HG03066 (cell line): ENCODE data around the gene SLC48A1.

Source experiments
- ATAC-seq: cut with Tn5 transposase; IDR thresholded peaks from one replicate; pipeline ENCODE4 v1.9.1; 2021; ENCODE audit warnings: low read depth; ENCODE audit not compliant: unreplicated experiment

Gene SLC48A1

DNA sequence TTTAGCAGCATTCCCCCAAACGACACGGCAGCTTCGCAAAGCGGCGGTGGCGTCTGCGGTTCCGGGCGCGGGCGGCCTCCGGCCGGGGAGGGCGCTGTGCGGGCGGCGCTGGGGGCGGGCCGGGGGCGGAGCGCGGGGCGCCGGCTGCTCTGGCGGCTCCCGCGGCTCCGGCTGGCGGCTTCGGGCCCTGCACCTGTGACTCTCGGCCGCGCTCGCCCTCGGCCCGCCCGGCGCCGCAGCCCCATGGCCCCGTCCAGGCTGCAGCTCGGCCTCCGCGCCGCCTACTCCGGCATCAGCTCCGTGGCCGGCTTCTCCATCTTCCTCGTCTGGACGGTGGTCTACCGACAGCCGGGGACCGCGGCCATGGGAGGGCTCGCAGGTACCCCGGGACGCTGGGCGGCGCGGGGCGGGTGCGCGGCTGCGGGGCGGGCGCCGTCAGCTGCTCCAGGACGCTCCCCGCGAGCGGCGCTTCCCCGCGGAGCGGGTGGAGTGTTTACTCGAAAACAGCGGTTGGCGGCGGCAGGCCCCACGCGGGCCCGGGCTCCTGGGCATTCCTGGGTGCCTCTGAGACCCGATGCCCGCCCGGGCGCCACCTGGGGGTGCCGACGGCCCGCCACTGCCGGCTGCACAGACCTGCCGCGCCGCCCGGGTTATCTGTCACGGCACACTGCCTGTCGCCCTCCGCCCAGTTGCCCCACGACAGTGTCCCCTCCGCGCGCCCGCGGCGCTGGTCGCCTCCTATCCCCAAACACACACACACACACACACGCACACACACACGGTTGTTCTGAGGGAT is at the start of gene SLC48A1:
TSS of gene SLC48A1 (plus strand) at position 177 of the 796 bp plus-strand sequence. CDS start at position 244, 67 bp downstream.
- peak; percentile 81 for ATAC-seq

DNA sequence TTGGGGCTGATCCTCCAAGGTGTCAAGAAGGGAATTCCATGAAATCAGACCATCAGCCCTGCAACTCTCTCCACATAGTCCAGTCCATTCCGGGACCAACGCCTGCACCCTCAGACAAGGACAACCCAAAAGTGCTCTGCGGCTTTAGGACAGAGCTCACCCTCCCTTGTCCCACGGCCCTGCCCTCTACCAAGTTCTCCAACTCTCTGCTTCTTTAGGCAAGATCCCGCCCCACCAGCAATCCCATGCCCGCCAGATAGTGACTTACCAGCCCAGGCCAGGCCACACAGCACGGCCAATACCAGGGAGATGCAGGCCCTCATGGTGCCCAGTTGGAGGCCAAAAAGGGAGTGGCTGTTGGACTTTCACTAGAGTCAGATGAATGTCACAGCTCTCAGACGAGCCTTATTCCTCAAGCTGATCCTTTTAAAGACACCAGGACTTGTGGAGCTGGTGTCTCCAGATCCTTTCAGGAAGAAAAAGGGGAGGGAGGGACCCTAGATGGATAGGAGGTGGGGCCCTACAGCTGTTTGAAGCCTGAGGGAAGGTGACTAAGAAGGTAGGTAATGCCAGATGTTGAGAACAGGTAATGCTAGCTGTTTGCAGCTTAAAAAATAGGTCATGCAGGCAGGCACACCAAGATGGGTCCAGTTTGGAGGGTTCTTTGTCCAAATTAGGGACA is 47.8 kb upstream of the SLC48A1 start, which contains the start of gene ENDOU:
TSS of gene ENDOU (minus strand) at position 400 of the 682 bp plus-strand sequence. CDS start at position 323, 77 bp downstream.
- ATAC-seq, result no peak

- ATAC-seq, result peak; percentile 95
These were observed 47.1 kb upstream of the SLC48A1 start for GRCh38 chr12:47725893-47726292.

GRCh38 chr12:47729233-47729632 is 43.8 kb upstream of the SLC48A1 start:
- ATAC-seq, result no peak

GRCh38 chr12:47730341-47730744 is 42.7 kb upstream of the SLC48A1 start:
- ATAC-seq, result no peak

DNA sequence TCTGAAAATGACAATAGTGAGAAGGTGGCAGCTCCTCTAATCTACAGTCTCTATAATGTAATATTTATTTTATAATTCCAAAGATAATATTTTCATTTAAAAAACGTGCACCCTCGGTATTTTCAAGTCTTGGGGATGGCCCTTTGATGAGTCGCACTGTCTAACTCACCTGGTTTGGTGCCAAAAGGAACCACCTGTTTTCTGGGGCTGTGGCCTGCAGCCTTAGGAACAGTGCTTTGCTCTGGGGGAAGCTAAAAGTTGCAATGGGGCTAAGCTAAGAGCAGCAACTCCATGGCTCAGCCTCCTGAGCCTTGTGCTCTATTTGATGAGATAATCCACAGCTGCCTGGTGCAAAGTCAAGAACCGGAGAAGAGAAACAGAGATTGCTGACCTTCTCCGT is 41.3 kb upstream of the SLC48A1 start:
- ATAC-seq, result no peak

DNA sequence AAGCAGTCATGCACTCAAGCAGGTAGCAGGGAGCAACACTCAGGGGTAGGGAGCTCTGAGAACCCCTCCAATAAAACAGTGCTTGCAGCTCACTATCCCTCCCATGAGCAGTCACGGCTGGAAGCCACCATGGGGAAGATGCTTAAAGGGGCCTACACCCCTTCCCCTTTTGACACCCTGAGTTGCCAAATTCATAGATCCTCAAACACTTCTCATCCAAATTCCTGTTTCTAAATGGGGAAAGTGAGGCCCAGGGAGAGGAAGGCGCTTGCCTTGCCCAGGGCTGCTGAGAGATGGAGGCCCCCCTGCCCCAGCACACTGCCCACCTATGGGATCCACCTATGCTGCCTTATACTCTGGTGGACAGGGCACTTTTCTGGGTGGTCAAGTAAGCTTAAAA is 40.5 kb upstream of the SLC48A1 start:
- no peak for ATAC-seq

GRCh38 chr12:47733142-47733541 is 39.9 kb upstream of the SLC48A1 start:
- ATAC-seq, result no peak

- no peak for ATAC-seq
These were observed 38.1 kb upstream of the SLC48A1 start for GRCh38 chr12:47734725-47735480.

GRCh38 chr12:47735649-47736048 is 37.4 kb upstream of the SLC48A1 start:
- no peak for ATAC-seq

- ATAC-seq, result no peak
These were observed 36.8 kb upstream of the SLC48A1 start for GRCh38 chr12:47736216-47736615.

DNA sequence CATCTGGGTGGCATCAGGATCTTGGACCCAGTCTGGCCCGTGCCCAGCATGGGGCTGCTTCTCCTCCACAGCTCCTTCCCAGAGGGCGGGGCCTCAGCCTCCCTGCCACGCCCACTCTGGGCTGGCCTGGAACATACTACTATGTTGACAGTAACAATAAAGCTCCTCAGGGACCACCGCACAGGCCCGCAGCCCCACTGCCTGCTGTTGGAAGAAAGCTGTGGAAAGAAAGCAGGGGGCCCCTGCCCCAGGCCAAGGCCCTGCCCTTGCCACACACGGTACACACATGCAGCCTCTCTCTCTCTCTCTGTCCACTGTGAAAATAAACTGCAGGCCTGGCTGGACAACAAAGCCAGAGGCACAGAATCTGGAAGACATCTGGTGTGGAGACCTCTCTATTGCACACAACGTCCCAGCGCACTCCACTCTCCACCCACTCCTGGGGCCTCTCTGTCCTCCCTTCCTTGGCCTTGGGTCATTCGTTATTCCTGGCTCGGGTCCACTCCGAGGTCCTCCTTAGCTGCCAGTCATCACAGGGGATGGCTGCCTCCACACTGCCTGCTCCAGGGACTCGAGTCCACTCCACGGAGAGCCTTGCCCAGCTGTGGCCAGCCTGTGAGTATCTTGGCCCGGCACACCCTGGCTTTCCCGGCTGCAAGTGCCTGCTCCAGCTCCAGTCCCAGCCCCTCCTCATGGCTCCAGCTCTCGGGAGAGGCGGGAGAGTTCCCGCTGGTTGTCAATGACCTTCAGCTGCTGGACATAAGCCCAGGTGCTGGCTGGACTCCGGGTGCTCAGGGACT is 36.0 kb upstream of the SLC48A1 start:
- ATAC-seq, result no peak

DNA sequence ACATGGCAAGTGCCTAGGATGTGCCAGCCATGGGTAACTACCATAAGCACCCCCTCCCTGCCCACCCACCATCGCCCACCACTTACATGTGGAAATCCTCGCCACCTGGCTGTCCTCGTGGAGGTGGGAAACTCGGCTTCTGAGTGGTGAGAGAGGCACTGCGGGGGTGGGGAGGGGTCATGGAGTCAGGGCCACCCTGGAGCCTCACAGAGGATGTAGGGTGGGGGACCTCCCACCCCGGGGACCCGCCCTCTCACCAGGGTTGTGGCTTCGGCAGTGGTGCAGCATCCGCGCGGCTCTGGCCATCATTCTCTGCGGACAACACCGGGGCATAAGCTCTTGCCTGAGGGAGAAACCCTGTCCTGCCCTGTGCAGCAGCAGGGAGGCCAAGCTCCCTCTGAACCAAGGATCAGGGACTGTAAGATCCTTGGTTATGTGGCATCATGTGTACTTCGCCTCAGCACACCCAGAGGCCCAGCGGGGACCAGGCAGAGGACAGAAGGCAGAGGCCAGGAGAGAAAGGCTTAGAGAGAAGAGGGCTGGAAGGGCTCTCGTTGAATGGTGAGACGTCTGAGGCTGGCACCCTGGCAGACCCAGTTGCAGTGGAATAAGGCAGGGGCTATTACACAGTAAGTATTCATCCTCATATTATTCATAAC is 35.0 kb upstream of the SLC48A1 start:
- no peak for ATAC-seq

DNA sequence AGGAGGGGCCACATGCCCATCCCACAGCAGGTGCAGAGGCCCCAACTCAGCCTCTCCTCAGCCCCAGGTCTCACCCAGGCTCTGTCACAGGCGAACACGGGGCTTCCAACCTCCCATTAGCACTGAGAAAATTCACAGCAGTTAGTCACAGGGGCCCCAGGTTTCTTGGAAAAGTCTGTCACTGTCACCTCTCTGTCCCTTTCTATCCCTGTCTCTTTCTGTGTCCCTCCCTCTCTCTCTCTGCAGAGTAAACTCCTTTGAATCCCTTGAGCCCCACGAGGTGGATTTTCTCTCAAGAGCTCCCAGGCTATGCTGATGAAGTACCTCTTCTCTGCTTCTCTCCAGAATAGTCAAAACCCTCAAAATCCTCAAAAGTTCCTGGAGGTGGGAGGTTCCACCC is 33.7 kb upstream of the SLC48A1 start:
- ATAC-seq, result no peak

DNA sequence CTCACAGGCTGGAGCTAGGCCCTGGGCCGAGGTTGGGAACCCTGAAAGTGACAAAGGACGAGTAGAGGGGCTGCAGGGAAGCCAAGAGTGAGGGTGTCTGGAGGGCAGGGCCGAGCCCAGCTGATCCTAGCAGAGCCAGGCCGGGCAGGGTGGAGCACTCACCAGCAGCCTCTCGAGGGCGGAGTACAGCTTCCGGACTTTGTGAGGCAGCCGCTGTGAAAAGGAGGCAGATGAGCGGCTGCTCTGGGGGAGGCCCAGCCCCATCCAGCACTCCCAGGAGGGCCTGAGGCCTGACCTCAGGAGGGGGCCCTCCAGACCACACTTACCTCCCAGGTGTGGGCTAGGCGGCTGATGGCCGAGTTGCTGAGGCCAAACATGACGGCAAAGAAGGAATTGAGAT is 33.1 kb upstream of the SLC48A1 start:
- ATAC-seq, result peak; percentile 53

DNA sequence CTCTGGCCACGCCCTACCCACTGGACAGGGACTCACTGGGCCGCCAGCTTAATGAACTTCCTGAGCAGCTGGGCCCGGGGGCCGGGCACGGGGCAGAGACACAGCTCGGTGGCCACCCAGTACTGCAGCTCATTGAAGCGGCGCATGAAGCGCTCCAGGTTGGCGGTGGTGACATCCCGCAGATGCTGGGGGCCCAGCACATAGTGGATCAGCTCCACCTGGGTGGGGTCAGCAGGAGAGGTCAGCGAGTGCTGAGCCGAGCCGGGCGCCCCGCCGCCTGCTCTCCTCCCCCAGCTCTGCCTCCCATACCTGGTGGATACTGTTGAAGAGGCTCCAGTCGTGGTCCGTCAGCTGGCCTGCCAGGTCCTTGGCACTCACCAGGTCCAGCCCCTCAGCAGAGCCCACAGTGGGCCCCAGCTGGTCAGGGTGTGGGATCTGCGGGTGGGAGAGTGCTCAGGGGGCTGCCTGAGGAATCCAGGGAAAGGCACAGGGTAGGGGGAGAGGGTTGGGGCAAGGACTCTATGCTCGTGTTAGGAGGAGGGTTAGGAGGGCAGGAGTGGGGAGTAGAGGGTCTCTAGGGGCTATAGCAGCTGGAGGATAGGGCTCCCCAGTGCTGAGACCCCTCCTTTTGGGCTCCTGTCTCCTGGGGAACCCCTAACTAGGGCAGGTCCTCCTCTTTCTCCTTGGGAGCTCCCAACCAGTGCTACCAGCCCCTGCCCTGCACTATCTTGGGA is 32.3 kb upstream of the SLC48A1 start:
- peak; percentile 61 for ATAC-seq

GRCh38 chr12:47741340-47741703 is 31.7 kb upstream of the SLC48A1 start:
- no peak for ATAC-seq

DNA sequence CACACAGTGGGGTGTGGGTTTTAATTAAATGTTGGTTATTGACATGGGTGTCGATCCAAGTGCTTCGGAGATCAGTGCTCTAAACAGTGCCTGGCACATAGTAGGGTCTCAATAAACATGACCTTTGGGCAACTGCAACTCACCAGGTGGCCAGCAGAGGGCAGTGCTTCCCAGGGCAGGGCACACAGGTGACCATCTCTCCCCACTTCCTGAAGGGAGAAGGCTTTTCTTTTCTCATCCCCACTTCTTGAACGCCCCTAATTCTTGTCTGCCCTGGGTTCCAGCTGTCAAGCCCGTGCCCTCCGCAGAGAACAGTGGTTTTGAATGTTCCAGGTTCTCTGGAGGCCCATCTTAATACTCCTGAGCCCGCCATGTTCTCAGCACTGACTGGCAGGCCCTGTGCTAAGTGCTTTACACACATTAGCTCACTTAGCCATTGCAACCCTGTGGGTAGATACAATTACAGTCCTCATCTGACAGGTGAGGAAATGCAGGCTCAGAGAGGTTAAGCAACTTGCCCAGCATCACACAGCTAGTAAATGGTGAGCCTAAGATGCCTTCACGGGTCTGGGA is 30.7 kb upstream of the SLC48A1 start:
- no peak for ATAC-seq

- ATAC-seq, result no peak
These were observed 29.7 kb upstream of the SLC48A1 start for GRCh38 chr12:47743311-47743860.
